GM19438 (cell line): Measurements from ENCODE around the gene LPIN1.
"Not testable (repeated sequence)": the region's sequence is repeated elsewhere in the genome, so short reads cannot be mapped to it uniquely, and the experiment has no call there.

Source experiments
- ATAC-seq: cut with Tn5 transposase; IDR thresholded peaks from one replicate; pipeline ENCODE4 v1.9.1; 2021; ENCODE audit warnings: low read depth; ENCODE audit not compliant: unreplicated experiment

The LPIN1 gene

DNA sequence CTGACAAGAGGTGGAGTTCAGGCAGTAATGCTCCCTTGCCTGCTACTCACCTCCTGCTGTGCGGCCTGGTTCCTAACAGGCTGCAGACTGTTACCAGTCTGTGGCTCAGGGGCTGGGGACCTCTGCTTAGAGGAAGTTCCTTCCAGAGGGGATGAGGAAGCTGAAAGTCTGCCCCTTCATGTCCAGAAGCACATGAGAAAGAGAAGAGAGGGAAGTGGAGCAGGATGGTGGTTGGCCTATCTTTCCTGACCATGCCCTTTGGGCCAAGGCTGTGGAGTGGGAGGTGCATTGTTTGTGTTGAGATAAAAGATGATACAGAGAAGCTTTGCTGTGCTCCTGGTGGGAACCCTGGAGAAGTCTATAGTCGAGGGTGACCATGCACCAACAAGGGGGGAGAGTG lies 112.5 kb downstream of the LPIN1 start:
- no peak for ATAC-seq

GRCh38 chr2:11859975-11860374 lies 113.5 kb downstream of the LPIN1 start:
- ATAC-seq: not testable (repeated sequence)

- ATAC-seq: no peak
These were observed 114.6 kb downstream of the LPIN1 start for GRCh38 chr2:11861044-11861443.

DNA sequence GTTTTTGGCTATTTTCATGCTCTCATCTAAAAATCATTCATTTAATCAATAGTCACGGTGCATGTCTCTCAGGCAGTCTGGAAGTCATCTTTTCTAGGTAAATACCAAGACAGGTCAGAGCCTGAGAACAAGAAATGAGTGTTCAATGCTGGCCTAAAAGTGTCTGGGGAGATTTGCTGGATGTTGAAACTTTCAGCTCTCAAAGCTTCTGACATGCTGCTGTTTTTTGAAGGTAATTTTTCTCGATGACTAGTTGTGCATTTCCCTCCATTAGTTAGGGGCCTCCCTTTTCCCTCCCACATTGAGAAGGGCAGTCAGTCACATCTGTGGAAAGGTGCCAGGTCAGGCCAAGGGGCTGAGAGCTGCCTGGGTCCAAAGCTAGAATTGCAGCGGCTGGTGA lies 115.6 kb downstream of the LPIN1 start:
- no peak for ATAC-seq

DNA sequence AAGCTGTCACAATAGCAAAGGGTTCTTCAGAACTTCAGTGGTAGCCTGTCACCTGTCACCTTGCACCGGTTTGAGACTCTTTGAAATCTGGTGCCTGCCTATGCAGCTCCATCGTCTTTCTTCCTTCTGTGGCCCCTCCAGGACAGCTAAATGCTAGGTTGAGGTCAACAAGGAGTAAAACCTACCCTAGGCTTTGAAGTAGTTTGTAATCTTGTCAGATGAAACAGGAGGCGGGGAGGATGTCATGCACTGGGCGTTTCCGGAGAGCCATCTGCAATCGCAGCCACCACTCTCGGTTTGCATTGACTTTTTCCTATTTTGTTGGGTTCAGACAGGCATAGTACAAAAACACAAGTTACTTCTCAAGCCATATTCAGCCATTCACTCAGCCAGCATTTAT lies 116.7 kb downstream of the LPIN1 start:
- no peak for ATAC-seq

DNA sequence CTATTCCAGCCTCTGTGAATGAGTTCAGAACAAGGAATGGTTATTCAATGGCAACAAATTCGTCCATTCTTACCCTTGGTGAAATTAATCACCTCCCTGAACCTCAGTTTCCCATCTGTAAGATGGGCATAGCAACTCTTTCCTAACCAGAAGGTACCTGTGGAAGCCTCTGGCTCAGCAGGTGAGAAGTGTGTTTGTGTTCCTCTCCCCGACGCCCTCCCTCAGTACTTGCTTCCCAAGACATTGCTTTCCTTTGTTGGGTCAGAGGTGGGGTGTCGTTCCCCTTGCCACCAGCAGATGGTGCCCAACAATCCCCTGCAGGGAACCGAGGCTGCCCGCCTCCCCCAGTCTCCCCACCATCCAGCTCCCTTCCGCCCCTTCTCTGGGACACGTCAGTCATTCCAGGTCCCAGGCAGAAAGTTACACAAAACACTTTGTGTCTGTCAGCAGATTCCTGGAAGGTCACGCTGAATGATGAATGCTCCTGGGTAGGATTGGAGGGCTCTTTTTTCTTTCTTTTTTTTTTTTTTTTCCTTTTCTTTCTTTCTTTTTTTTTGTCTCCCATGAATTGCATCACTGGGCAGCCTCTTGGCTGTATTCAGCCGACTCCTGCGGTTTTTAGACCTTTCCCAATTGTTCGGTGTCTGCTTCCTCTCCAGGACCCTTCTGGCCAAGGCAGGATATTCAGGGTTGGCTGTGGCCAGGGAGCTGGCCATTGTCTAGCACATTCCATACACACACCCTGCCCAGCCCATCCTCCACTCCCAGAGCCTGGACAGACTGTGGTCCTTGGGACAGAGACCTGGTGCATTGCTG lies 117.3 kb downstream of the LPIN1 start:
- peak; percentile 45 for ATAC-seq

DNA sequence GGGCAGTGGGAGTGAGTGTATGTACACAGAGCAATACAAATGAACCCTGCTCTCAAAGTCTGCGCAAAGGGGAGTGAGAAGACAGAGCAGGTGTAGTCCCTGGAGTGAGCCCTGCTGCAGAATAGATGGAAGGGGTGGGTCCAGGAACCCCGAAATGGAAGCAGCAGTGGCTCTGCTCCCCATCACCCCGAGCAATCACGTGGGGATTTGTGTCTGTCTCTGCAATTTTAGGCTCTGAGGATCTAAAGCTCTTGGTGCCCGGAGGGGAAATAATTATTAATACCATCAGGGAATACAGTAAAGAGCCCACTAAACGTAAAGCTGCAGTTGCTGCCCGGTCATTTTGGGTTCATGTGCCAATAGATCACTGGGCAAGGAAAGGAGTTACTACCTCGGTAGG lies 118.3 kb downstream of the LPIN1 start:
- no peak for ATAC-seq

- ATAC-seq: no peak
These were observed 118.9 kb downstream of the LPIN1 start for GRCh38 chr2:11865378-11865777.

DNA sequence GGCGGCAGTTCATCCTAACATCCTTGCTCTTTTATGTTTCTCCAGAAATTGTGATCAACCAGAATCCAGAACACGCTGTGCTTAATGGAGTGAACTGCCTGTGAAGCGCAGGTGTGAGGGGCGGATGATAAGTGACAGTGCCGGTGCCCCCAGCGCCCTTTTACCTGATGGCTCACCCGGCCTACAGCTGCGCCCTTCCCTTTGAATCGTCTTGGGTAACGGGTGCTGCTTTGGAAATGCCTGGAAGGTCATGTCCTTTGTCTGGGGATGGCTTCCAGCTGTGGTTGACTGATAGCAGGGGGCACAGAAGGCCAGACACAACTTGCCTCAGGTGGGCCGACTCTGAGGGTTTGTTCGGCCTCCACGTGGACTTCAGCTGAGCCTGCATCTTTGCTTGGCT lies 119.4 kb downstream of the LPIN1 start:
- ATAC-seq: no peak

GRCh38 chr2:11866358-11867335 lies 120.2 kb downstream of the LPIN1 start:
- ATAC-seq: no peak

GRCh38 chr2:11867926-11868325 lies 121.5 kb downstream of the LPIN1 start:
- ATAC-seq: no peak

- no peak for ATAC-seq
These were observed 123.1 kb downstream of the LPIN1 start for GRCh38 chr2:11869391-11869991.

DNA sequence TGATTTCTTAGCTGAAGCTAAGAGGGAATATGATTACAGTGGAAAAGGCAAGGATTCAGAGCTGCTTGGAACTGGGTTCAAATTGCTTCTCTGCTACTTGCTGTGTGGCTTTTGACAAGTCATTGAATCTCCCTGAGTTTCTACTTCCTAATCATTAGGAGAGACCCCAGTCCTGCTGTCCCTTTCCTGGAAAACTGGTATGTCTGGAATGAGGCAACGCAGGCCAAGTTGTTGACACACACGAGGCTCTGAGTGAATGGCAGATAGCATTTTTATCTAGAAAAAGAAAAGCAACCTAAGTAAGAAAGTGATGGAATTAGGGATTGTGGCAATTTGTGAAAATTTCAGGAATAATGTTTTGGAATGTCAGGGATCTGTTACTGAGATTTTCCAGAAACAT lies 123.6 kb downstream of the LPIN1 start:
- no peak for ATAC-seq

DNA sequence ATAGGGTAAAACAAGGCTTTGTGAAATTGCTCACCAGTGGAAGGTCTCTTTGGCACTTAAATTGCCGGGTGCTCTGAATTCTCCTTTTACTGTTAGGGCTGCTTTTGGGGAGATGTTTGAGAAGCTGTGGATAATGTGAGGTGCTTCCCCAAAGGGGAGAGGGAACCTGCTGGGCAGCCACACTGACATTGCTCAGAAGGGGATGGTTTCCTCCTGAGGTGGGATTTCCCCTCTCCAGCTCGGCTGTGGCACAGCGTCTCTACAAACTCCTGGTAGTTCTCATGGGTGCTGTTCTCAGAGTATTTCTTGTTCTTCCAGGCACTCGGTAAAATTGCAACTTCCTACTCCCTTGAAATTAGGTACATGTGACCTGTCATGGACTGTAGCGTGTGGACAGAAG lies 124.2 kb downstream of the LPIN1 start:
- ATAC-seq: no peak

DNA sequence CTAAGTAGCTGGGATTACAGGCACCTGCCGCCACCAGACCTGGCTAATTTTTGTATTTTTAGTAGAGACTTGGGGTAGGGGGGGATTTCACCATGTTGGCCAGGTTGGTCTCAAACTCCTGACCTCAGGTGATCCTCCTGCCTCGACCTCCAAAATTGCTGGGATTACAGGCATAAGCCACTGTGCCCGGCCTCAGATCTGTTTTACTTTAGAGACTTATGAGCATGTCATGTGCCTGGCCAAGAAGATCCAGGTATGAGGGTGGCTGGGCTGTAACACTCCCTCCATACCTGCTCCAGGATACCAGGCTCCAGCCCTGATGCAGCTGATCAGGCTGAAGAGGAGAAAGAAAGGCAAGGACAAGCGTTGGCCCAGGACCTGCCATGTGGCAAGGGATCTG lies 125.0 kb downstream of the LPIN1 start:
- ATAC-seq: no peak

- ATAC-seq: no peak
These were observed 126.0 kb downstream of the LPIN1 start for GRCh38 chr2:11872247-11872947.

GRCh38 chr2:11872948-11873269 lies 126.5 kb downstream of the LPIN1 start:
- no peak for ATAC-seq

DNA sequence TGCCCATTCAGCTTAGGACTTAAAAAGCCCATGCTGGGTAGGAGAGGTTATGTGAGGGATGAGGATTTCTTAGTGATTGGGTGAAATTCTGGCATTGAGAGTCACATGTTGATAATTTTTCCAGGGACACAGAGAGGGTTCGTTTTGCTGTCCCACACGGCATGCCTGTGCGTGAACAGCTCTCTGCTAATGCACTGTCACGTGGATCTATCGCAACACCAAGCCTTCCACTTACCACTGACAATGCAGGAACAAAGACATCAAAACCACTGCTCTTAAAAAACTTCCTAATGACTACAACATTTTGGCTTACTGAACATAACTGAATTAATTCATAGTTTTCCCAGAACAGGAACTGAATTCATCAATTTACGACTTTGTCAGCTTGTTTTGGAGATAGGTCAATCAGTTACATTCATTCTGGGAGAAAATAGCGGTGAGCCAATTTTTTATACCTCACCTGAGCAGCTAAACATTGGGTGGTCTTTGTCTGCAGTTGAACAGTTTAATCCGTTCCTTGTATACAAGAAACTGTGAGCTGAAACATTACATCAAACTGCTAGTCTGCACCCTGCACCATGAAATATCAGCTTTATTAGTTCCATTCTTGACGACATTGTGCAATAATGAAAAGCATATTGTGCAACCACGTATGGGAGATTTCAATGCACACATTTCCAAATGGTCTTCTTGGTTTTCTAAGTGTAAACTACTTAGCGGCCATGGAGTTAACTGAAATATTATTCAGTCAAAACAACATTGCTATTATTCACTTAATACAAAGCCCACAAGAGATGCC lies 127.1 kb downstream of the LPIN1 start:
- no peak for ATAC-seq

- no peak for ATAC-seq
These were observed 128.4 kb downstream of the LPIN1 start for GRCh38 chr2:11874861-11875260.

- no peak for ATAC-seq
These were observed 129.0 kb downstream of the LPIN1 start for GRCh38 chr2:11875481-11875880.
